Mesothelial cell of epicardium (in vitro differentiated cells): ENCODE results near the gene SBK3. TPM values are rescaled to one million over a fixed set of nuclear protein-coding genes. Genes with fewer than 3 reads are reported as not detected.

Source experiments
- DNase-seq, 2 experiments: peaks; one replicate each; pipeline ENCODE4 v3.0.0; 2021; ENCODE audit warnings: low spot score in 2 of 2; ENCODE audit not compliant: unreplicated experiment in 2 of 2
- H3K27ac Mint-ChIP-seq: 2 replicates; pipeline ENCODE4 v1.8.0; 2021; ENCODE audit warnings: mixed read lengths
- H3K27me3 Mint-ChIP-seq: 2 replicates; pipeline ENCODE4 v1.8.0; 2021; ENCODE audit warnings: low read depth, mixed read lengths
- H3K36me3 Mint-ChIP-seq: 2 replicates; pipeline ENCODE4 v1.8.0; 2021; ENCODE audit warnings: mixed read lengths
- H3K4me1 Mint-ChIP-seq: 2 replicates; pipeline ENCODE4 v1.8.0; 2021; ENCODE audit warnings: mixed read lengths
- H3K4me3 Mint-ChIP-seq: 2 replicates; pipeline ENCODE4 v1.8.0; 2021; ENCODE audit warnings: mild to moderate bottlenecking, moderate library complexity, mixed read lengths
- H3K9me3 Mint-ChIP-seq: 2 replicates; pipeline ENCODE4 v1.8.0; 2021; ENCODE audit warnings: mixed read lengths
- total RNA-seq: library from RNA; stranded (reverse); gene quantifications from 3 replicates; pipeline ENCODE4 v1.2.1, GENCODE V29; 2021
- TF ChIP-seq, protein P1 (sequence below): fragments of 200-600 bp; sonication (generic); IDR thresholded peaks from one replicate; pipeline ENCODE4 v1.5.0; 2021; ENCODE audit warnings: antibody characterized with exemption; ENCODE audit not compliant: unreplicated experiment

Gene SBK3
- total RNA-seq, 1 donor from 2014 or later, result not detected

DNA sequence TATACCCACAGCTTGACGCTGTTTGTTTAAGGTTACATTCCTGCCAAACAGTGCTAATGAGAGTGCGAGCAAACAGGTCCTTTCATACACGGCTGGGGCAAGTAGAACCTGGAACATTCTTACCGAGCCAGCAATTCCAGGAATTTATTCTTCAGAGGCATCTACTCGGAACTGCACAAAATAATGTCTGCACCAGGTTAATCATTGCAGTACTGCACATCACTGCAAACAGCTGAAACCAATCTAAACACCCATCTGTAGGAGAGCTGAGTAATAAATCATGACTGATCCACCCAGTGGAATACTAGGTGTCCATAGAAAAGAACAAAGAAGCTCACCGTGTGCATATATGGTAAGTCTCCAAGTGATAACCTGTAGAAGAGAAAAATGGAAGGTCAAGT is 36.5 kb upstream of the SBK3 start:
- DNase-seq, result no peak
- Mint-ChIP-seq H3K4me3 (peak overlapping the region; percentile 90), H3K9me3 (no peaks in the 10 kb centered on the region), H3K27me3 (no peaks in the 10 kb centered on the region), H3K36me3 (peaks cover 13% of the 10 kb centered on the region), H3K27ac (peak overlapping the region; percentile 89), H3K4me1 (peaks cover 40% of the 10 kb centered on the region)
- TF ChIP-seq, protein P1, sequence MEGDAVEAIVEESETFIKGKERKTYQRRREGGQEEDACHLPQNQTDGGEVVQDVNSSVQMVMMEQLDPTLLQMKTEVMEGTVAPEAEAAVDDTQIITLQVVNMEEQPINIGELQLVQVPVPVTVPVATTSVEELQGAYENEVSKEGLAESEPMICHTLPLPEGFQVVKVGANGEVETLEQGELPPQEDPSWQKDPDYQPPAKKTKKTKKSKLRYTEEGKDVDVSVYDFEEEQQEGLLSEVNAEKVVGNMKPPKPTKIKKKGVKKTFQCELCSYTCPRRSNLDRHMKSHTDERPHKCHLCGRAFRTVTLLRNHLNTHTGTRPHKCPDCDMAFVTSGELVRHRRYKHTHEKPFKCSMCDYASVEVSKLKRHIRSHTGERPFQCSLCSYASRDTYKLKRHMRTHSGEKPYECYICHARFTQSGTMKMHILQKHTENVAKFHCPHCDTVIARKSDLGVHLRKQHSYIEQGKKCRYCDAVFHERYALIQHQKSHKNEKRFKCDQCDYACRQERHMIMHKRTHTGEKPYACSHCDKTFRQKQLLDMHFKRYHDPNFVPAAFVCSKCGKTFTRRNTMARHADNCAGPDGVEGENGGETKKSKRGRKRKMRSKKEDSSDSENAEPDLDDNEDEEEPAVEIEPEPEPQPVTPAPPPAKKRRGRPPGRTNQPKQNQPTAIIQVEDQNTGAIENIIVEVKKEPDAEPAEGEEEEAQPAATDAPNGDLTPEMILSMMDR, result no peak

- Mint-ChIP-seq H3K27me3 (no peaks in the 10 kb centered on the region), H3K4me3 (peak overlapping the region; percentile 90), H3K9me3 (no peaks in the 10 kb centered on the region), H3K36me3 (peaks cover 17% of the 10 kb centered on the region), H3K4me1 (peaks cover 36% of the 10 kb centered on the region), H3K27ac (peak overlapping the region; percentile 89)
- no peak for DNase-seq
- TF ChIP-seq, protein P1, result no peak
Observed at GRCh38 chr19:55581145-55581822, 35.9 kb upstream of the SBK3 start.

DNA sequence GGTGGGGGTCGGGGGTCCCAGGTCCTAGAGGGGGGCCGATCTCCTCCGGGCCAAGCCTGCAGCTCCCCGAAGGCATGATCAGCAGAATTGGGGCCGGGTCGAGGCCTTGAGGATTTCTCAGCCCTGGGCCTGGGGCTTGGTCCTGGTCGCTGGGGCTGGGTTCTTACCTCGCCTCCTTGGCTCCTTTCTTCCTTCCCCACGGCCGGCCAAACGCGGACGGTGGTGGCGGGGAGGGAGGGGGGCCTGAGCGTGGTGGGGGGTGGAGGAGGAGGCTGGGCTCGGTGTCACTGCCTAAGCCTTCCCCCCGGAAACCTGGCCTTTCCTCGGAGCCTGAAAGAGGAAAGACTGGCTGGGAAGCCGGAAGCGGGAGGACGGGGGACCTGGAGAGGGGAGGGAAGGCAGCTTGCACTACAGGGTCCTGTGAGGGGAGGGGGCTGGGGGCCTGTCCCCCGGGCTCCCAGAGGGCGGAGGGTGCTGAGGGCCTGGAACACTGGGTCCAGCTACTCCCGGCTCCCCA is 35.3 kb upstream of the SBK3 start, which contains the start of gene ZNF579:
TSS of gene ZNF579 (minus strand) at position 221 of the 517 bp plus-strand sequence. CDS start 1,209 bp downstream, outside the sequence.
- Mint-ChIP-seq H3K27ac (peak within 1 kb of the TSS; percentile 96), H3K36me3 (peaks cover 22% of the 10 kb centered on the region), H3K9me3 (no peaks in the 10 kb centered on the region), H3K27me3 (no peaks in the 10 kb centered on the region), H3K4me1 (peaks cover 31% of the 10 kb centered on the region), H3K4me3 (peak within 1 kb of the TSS; percentile 90)
- TF ChIP-seq, protein P1, result no peak
- peak; percentile 61 to 78 for DNase-seq

- TF ChIP-seq, protein P1, result no peak
- no peaks in the 10 kb centered on the region for H3K9me3 Mint-ChIP-seq
- peaks cover 22% of the 10 kb centered on the region for H3K36me3 Mint-ChIP-seq
- H3K4me1 Mint-ChIP-seq, result peaks cover 24% of the 10 kb centered on the region
- no peaks in the 10 kb centered on the region for H3K27me3 Mint-ChIP-seq
- H3K27ac Mint-ChIP-seq, result peak overlapping the region; percentile 96
- no peak for DNase-seq
- peak overlapping the region; percentile 90 for H3K4me3 Mint-ChIP-seq
Observed at GRCh38 chr19:55579766-55580621, 34.7 kb upstream of the SBK3 start.

- H3K27me3 Mint-ChIP-seq, result no peaks in the 10 kb centered on the region
- H3K9me3 Mint-ChIP-seq, result no peaks in the 10 kb centered on the region
- TF ChIP-seq, protein P1, result no peak
Observed at GRCh38 chr19:55578761-55579747, 33.7 kb upstream of the SBK3 start.

More at GRCh38 chr19:55578761-55579747, 33.7 kb upstream of the SBK3 start:
- H3K4me3 Mint-ChIP-seq, result peak overlapping the region; percentile 90
- no peak for DNase-seq
- H3K27ac Mint-ChIP-seq, result peak overlapping the region; percentile 96
- H3K36me3 Mint-ChIP-seq, result peaks cover 22% of the 10 kb centered on the region
- H3K4me1 Mint-ChIP-seq, result peaks cover 24% of the 10 kb centered on the region
